Stimulated activated CD8-positive, alpha-beta memory T cell treated with anti-CD3 and anti-CD28 coated beads, Interleukin-15, amount 100 ng/mL, for 48 hours (primary cell): Measurements from ENCODE around the gene CAPN11.
"Not testable (repeated sequence)": the region's sequence is repeated elsewhere in the genome, so short reads cannot be mapped to it uniquely, and the experiment has no call there.

Source experiments
- DNase-seq, 2 donors: peaks; one replicate each; pipeline ENCODE4 v3.0.0-alpha.2; 2020; ENCODE audit warnings: low read depth in 2 of 2

CAPN11 gene

GRCh38 chr6:44131892-44132291 is 26.7 kb upstream of the CAPN11 start:
- no peak for DNase-seq

GRCh38 chr6:44132476-44132875 is 26.1 kb upstream of the CAPN11 start:
- no peak for DNase-seq

- no peak for DNase-seq
These were observed 25.4 kb upstream of the CAPN11 start for GRCh38 chr6:44133003-44133931.

- DNase-seq: no peak
These were observed 24.5 kb upstream of the CAPN11 start for GRCh38 chr6:44133981-44134711.

- DNase-seq: no peak
These were observed 23.4 kb upstream of the CAPN11 start for GRCh38 chr6:44135173-44135758.

- DNase-seq: no peak
These were observed 22.7 kb upstream of the CAPN11 start for GRCh38 chr6:44135875-44136274.

GRCh38 chr6:44138717-44139350 is 19.8 kb upstream of the CAPN11 start:
- no peak for DNase-seq

- no peak for DNase-seq
These were observed 19.3 kb upstream of the CAPN11 start for GRCh38 chr6:44139351-44139743.

- no peak for DNase-seq
These were observed 15.8 kb upstream of the CAPN11 start for GRCh38 chr6:44142835-44143234.

- no peak for DNase-seq
These were observed 14.9 kb upstream of the CAPN11 start for GRCh38 chr6:44143731-44144130.

GRCh38 chr6:44144536-44144935 is 14.1 kb upstream of the CAPN11 start:
- DNase-seq: not testable (repeated sequence)

GRCh38 chr6:44145839-44146238 is 12.8 kb upstream of the CAPN11 start:
- DNase-seq: no peak

- DNase-seq: no peak
These were observed 11.9 kb upstream of the CAPN11 start for GRCh38 chr6:44146685-44147084.

GRCh38 chr6:44147256-44147655 is 11.4 kb upstream of the CAPN11 start:
- no peak for DNase-seq

GRCh38 chr6:44148306-44148705 is 10.3 kb upstream of the CAPN11 start:
- no peak for DNase-seq

GRCh38 chr6:44149369-44150012 is 9.1 kb upstream of the CAPN11 start:
- DNase-seq: no peak

- no peak for DNase-seq
These were observed 8.2 kb upstream of the CAPN11 start for GRCh38 chr6:44150317-44150917.

- peak; percentile 66 to 69 for DNase-seq
These were observed 7.1 kb upstream of the CAPN11 start for GRCh38 chr6:44151348-44152108.

GRCh38 chr6:44152109-44152461 is 6.5 kb upstream of the CAPN11 start:
- no peak for DNase-seq

- no peak for DNase-seq
These were observed 6.1 kb upstream of the CAPN11 start for GRCh38 chr6:44152533-44152932.

GRCh38 chr6:44154067-44154466 is 4.6 kb upstream of the CAPN11 start:
- DNase-seq: no peak
